NCI-H774 (cell line): ENCODE measurements around the gene ZSWIM2.
"Not testable (repeated sequence)": the region's sequence is repeated elsewhere in the genome, so short reads cannot be mapped to it uniquely, and the experiment has no call there.

Experiments used
- DNase-seq: peaks from one replicate; lab custom pipeline; 2025; lab: John Stamatoyannopoulos, UW

Gene ZSWIM2

GRCh38 chr2:186848873-186849578, at the start of gene ZSWIM2:
ZSWIM2 (minus strand) TSS chr2:186849170; CDS start chr2:186849130, 40 bp downstream.
- peak; percentile 90 for DNase-seq

- not testable (repeated sequence) for DNase-seq
Measured at GRCh38 chr2:186896220-186896619, 47.2 kb upstream of the ZSWIM2 start.

GRCh38 chr2:186895451-186895850, 46.5 kb upstream of the ZSWIM2 start:
- DNase-seq: no peak

- DNase-seq: no peak
Measured at GRCh38 chr2:186894478-186894877, 45.5 kb upstream of the ZSWIM2 start.

- no peak for DNase-seq
Measured at GRCh38 chr2:186892821-186893220, 43.9 kb upstream of the ZSWIM2 start.

- DNase-seq: no peak
Measured at GRCh38 chr2:186891185-186891621, 42.2 kb upstream of the ZSWIM2 start.

GRCh38 chr2:186889101-186889879, 40.3 kb upstream of the ZSWIM2 start:
- DNase-seq: no peak

- no peak for DNase-seq
Measured at GRCh38 chr2:186887107-186888090, 38.4 kb upstream of the ZSWIM2 start.

GRCh38 chr2:186884587-186884986, 35.6 kb upstream of the ZSWIM2 start:
- DNase-seq: no peak

- DNase-seq: no peak
Measured at GRCh38 chr2:186883666-186884065, 34.7 kb upstream of the ZSWIM2 start.

- no peak for DNase-seq
Measured at GRCh38 chr2:186882511-186883071, 33.6 kb upstream of the ZSWIM2 start.

GRCh38 chr2:186881660-186882059, 32.7 kb upstream of the ZSWIM2 start:
- DNase-seq: no peak

- DNase-seq: no peak
Measured at GRCh38 chr2:186879312-186879711, 30.3 kb upstream of the ZSWIM2 start.

GRCh38 chr2:186874713-186875112, 25.7 kb upstream of the ZSWIM2 start:
- no peak for DNase-seq

GRCh38 chr2:186871881-186872280, 22.9 kb upstream of the ZSWIM2 start:
- DNase-seq: no peak

- no peak for DNase-seq
Measured at GRCh38 chr2:186868344-186868743, 19.4 kb upstream of the ZSWIM2 start.

- peak; percentile 35 for DNase-seq
Measured at GRCh38 chr2:186862869-186863709, 14.1 kb upstream of the ZSWIM2 start.

- no peak for DNase-seq
Measured at GRCh38 chr2:186855216-186855615, 6.2 kb upstream of the ZSWIM2 start.

- DNase-seq: no peak
Measured at GRCh38 chr2:186853951-186854350, 5.0 kb upstream of the ZSWIM2 start.

GRCh38 chr2:186852508-186852907, 3.5 kb upstream of the ZSWIM2 start:
- DNase-seq: no peak

- no peak for DNase-seq
Measured at GRCh38 chr2:186842373-186842772, 6.6 kb downstream of the ZSWIM2 start.
